HFF-Myc (cell line): ENCODE measurements around the gene MAPRE3.

ENCODE experiments used
- DNase-seq: peaks from one replicate; pipeline ENCODE4 v3.0.0-alpha.2; 2011; ENCODE audit warnings: low read depth; ENCODE audit errors: extremely low read depth
- H3K4me3 ChIP-seq: replicated peaks from 2 replicates; pipeline ENCODE4 v1.5.1; 2011; ENCODE audit warnings: low read depth, mild to moderate bottlenecking, control low read depth, low read length
- TF ChIP-seq, protein P1 (sequence below): IDR thresholded peaks from 2 replicates; pipeline ENCODE4 v1.5.1; 2012; ENCODE audit warnings: mild to moderate bottlenecking, low read depth, low read length, control low read depth; ENCODE audit errors: missing control alignments

Gene MAPRE3

DNA sequence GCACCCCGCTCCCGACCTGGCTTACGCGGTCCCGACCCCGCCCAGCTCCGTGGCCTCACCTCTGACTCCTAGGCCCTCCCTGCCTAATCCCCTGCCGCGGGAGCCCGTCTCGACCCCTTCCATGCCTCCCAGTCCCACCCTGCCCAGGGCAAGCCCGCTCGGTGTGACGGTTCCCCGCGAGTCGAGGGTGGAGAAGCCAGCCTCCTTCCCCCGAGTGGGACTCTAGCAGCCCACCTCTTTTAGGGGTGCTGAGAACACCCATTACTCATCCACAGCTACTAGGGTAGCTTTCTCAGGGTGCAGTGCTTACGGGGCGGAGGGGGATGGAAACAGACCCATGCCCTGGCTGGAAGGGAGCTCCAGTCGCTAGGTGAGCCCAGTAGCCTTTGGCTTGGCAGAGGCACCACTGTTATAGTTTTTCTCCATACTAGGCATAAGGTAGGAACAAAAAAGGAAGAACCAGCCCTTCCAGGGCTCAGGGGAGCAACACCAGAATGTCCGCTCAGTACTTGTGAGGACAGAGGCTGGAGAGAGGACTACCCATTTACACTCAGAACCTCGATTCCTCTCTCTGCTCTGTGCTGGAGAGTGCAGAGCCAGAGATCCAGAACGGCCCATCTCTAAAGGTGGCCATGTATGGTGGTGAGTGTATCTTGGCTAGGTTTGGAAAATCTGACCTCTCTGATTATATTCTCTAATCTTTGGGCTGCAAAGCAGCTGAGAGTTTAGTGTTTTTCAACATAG is 81.6 kb downstream of the MAPRE3 start:
- TF ChIP-seq, protein P1, sequence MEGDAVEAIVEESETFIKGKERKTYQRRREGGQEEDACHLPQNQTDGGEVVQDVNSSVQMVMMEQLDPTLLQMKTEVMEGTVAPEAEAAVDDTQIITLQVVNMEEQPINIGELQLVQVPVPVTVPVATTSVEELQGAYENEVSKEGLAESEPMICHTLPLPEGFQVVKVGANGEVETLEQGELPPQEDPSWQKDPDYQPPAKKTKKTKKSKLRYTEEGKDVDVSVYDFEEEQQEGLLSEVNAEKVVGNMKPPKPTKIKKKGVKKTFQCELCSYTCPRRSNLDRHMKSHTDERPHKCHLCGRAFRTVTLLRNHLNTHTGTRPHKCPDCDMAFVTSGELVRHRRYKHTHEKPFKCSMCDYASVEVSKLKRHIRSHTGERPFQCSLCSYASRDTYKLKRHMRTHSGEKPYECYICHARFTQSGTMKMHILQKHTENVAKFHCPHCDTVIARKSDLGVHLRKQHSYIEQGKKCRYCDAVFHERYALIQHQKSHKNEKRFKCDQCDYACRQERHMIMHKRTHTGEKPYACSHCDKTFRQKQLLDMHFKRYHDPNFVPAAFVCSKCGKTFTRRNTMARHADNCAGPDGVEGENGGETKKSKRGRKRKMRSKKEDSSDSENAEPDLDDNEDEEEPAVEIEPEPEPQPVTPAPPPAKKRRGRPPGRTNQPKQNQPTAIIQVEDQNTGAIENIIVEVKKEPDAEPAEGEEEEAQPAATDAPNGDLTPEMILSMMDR = no peak
- peak overlapping the region; percentile 87 for H3K4me3 ChIP-seq
- DNase-seq = no peak

DNA sequence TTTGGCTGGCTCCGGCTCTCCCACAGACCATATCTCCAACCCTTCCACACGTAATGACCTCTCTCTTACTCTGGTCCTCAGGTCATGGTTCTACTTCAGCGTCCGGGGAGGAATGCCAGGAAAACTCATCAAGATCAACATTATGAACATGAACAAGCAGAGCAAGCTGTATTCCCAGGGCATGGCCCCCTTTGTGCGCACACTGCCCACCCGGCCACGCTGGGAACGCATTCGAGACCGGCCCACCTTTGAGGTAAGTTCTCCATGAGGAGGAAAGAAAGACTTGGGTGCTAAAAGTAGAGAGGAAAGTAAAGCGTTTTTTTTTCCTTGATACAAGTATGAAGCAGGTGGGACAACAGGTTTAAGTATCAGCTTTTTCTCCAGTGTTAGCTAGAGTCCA is 82.9 kb downstream of the MAPRE3 start:
- no peak overlapping the region for H3K4me3 ChIP-seq
- TF ChIP-seq, protein P1 = no peak
- no peak for DNase-seq

DNA sequence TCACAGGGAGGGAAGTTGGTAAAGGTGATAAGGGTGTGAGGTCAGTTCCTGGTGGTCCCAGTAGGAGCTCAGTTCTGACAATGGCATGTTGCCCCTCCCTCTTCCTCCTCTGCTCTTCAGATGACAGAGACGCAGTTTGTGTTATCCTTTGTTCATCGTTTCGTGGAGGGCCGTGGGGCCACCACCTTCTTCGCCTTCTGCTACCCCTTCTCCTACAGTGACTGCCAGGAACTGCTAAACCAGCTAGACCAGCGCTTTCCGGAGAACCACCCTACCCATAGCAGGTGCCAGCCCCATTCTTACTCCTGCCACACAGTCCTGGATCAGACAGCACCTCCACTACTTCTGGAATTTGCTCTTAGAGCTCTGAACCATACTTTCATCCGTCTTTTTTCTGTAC is 83.3 kb downstream of the MAPRE3 start:
- no peak for DNase-seq
- TF ChIP-seq, protein P1 = no peak
- H3K4me3 ChIP-seq = no peak overlapping the region

DNA sequence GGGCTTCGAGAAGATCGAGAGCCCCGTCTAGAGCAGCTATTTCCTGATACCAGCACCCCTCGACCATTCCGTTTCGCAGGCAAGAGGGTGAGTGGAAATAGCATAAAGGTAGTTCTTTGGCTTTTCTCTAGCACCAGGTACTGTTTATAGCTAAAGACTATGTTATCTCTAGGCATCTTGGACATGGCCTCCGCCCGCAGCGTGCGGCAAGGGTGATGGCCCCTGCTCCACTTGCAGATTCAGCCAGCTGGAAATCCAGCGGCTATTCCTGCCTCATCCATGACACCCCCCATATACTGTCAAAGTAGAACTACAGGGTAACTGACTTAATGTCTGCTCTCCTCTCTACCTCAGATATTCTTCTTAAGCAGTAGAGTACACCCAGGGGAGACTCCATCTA is 84.3 kb downstream of the MAPRE3 start:
- no peak for DNase-seq

DNA sequence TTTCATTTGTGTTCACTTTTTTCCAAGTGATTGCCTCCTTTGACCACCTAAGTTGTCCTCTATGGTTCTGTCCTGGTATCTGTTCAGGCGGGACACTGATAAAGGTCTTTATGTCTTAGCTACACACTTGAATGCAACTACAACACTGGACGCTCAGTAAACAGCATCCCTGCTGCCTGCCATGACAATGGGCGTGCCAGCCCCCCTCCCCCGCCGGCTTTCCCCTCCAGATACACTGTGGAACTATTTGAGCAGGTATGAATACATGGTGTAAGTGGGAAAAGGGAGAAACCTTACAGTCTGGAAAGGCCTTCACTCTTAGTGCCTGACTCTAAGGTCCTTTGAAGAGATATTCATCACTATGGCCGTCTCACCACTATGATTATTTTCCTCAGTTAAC is 86.7 kb downstream of the MAPRE3 start:
- DNase-seq = no peak
- TF ChIP-seq, protein P1 = no peak
- H3K4me3 ChIP-seq = no peak overlapping the region

More for the DNA sequence above, 84.3 kb downstream of the MAPRE3 start:
- TF ChIP-seq, protein P1 = no peak
- no peak overlapping the region for H3K4me3 ChIP-seq

DNA sequence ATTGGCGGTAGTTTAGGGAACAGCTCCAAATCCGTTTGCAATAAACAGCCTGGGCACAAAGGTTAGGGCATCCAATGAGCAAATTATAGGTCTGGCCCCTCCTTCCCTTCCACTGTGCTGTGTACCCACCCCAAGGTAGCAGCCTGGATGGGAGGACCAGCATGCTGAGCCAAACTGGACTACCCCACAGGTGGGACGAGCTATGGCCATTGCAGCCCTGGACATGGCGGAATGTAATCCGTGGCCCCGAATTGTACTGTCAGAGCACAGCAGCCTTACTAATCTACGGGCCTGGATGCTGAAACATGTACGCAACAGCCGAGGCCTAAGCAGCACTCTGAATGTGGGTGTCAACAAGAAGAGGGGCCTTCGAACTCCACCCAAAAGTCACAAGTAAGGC is 87.8 kb downstream of the MAPRE3 start:
- TF ChIP-seq, protein P1 = no peak
- no peak overlapping the region for H3K4me3 ChIP-seq

DNA sequence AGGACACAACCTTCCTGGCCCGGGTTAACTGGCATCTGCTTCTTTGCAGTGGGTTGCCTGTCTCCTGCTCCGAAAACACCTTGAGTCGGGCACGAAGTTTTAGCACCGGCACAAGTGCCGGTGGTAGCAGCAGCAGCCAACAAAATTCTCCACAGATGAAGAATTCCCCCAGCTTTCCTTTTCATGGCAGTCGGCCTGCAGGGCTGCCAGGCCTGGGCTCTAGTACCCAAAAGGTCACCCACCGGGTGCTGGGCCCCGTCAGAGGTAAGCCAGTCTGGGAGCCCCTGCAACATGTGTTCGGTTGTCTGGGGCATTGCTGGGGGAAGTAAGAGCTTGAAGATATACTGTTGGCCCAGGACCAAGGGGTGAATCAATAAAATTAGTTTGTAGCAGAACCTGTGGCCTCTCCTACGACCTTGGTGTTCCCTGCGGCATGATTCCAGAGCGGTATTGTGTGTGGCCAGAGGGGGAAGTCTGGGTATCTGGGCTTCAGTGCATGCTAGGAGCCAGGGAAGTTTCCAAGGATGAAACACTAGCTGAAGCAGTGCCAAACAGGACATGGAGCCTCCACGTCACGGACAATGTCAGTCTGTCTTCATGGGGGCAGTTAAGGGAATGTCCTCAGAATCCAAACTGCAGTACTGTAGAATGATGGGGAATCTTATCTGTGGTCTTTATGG is 88.8 kb downstream of the MAPRE3 start:
- no peak overlapping the region for H3K4me3 ChIP-seq
- TF ChIP-seq, protein P1 = no peak
- DNase-seq = no peak

More for the DNA sequence above, 87.8 kb downstream of the MAPRE3 start:
- no peak for DNase-seq
